DND-41 (cell line): Measurements from ENCODE around the gene MMRN1.

Source experiments
- CTCF ChIP-seq: IDR thresholded peaks from 2 replicates; pipeline ENCODE4 v1.5.1; 2012; ENCODE audit warnings: borderline replicate concordance, low read length, moderate library complexity, mild to moderate bottlenecking; ENCODE audit not compliant: poor library complexity, severe bottlenecking; ENCODE audit errors: extremely low read depth
- EZH2 ChIP-seq: IDR thresholded peaks from 3 replicates; pipeline ENCODE4 v1.6.1; 2012; ENCODE audit warnings: borderline replicate concordance, low read depth, mild to moderate bottlenecking, moderate library complexity, low read length, inconsistent platforms; ENCODE audit not compliant: severe bottlenecking

DNA sequence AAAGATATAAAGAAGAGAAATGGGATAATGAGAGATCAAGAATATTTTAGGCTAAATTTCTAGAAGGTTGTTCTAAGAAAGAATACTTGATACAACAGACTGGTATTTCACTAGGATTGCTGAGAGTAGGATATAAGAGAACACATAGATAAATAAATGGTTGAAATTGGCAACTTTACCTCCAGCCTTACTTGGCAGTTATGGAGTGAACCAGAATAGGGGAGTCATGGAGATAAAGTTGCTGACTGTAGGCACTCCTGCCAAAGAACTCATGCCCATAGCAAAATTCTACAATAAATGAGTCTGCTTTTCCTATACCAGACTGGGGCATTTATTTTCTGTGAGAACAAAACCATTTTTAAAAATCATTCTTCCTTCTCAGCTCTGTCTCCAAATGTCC is 26.4 kb upstream of the MMRN1 start:
- TF ChIP-seq CTCF, result no peak
- TF ChIP-seq EZH2, result no peak
